NOMO-1 (cell line): ENCODE measurements around the gene FCHSD1.

Source experiments
- DNase-seq, 2 experiments: peaks; one replicate each; lab custom pipeline; 2025; ENCODE audit not compliant: unreplicated experiment in 2 of 2; lab: John Stamatoyannopoulos, UW

Gene FCHSD1

GRCh38 chr5:141646026-141646425 is 5.2 kb downstream of the FCHSD1 start:
- DNase-seq: no peak

- no peak for DNase-seq
Observed at GRCh38 chr5:141641634-141642267, 9.5 kb downstream of the FCHSD1 start.

- no peak for DNase-seq
Observed at GRCh38 chr5:141640698-141641097, 10.5 kb downstream of the FCHSD1 start.

GRCh38 chr5:141640051-141640415 is 11.2 kb downstream of the FCHSD1 start:
- DNase-seq: no peak

GRCh38 chr5:141639357-141640050 is 11.7 kb downstream of the FCHSD1 start:
- no peak for DNase-seq

- no peak for DNase-seq
Observed at GRCh38 chr5:141638771-141639170, 12.4 kb downstream of the FCHSD1 start.

- peak; percentile 74 to 87 for DNase-seq
Observed at GRCh38 chr5:141637767-141638419, 13.3 kb downstream of the FCHSD1 start.

- no peak for DNase-seq
Observed at GRCh38 chr5:141637123-141637766, 14.0 kb downstream of the FCHSD1 start.

- DNase-seq: peak; percentile 72 to 91
Observed at GRCh38 chr5:141636413-141637122, 14.7 kb downstream of the FCHSD1 start, which contains the start of the genes HDAC3 and RELL2. TSS of gene HDAC3 (minus strand) at chr5:141636849. CDS start at chr5:141636790, 59 bp downstream. TSS of gene RELL2 (plus strand) at chr5:141636997. CDS start at chr5:141638226, 1,229 bp downstream.

- no peak for DNase-seq
Observed at GRCh38 chr5:141636106-141636412, 15.2 kb downstream of the FCHSD1 start.

- no peak for DNase-seq
Observed at GRCh38 chr5:141635646-141636045, 15.6 kb downstream of the FCHSD1 start.

- no peak for DNase-seq
Observed at GRCh38 chr5:141634720-141635119, 16.5 kb downstream of the FCHSD1 start.

GRCh38 chr5:141633871-141634561 is 17.2 kb downstream of the FCHSD1 start:
- DNase-seq: peak; percentile 61 to 75

GRCh38 chr5:141632650-141633049 is 18.6 kb downstream of the FCHSD1 start:
- DNase-seq: no peak

GRCh38 chr5:141630570-141631140 is 20.6 kb downstream of the FCHSD1 start:
- no peak for DNase-seq

GRCh38 chr5:141628175-141628788 is 22.9 kb downstream of the FCHSD1 start:
- no peak for DNase-seq

GRCh38 chr5:141623611-141624010 is 27.6 kb downstream of the FCHSD1 start:
- DNase-seq: no peak

- DNase-seq: peak; percentile 94 to 99
Observed at GRCh38 chr5:141623186-141623585, 28.0 kb downstream of the FCHSD1 start.

GRCh38 chr5:141618804-141619554 is 32.2 kb downstream of the FCHSD1 start, which contains the start of gene DIAPH1:
TSS of gene DIAPH1 (minus strand) at chr5:141619000. CDS start at chr5:141618914, 86 bp downstream.
- DNase-seq: peak; percentile 95 to 99
